GM18870 (cell line): Measurements from ENCODE around the gene LHX4.
A peak's percentile ranks its signal among the peaks of the same experiment; 100 is the strongest.

Source experiments
- ATAC-seq: cut with Tn5 transposase; IDR thresholded peaks from one replicate; pipeline ENCODE4 v1.9.1; 2021; ENCODE audit warnings: moderate library complexity; ENCODE audit not compliant: unreplicated experiment

Gene LHX4

DNA sequence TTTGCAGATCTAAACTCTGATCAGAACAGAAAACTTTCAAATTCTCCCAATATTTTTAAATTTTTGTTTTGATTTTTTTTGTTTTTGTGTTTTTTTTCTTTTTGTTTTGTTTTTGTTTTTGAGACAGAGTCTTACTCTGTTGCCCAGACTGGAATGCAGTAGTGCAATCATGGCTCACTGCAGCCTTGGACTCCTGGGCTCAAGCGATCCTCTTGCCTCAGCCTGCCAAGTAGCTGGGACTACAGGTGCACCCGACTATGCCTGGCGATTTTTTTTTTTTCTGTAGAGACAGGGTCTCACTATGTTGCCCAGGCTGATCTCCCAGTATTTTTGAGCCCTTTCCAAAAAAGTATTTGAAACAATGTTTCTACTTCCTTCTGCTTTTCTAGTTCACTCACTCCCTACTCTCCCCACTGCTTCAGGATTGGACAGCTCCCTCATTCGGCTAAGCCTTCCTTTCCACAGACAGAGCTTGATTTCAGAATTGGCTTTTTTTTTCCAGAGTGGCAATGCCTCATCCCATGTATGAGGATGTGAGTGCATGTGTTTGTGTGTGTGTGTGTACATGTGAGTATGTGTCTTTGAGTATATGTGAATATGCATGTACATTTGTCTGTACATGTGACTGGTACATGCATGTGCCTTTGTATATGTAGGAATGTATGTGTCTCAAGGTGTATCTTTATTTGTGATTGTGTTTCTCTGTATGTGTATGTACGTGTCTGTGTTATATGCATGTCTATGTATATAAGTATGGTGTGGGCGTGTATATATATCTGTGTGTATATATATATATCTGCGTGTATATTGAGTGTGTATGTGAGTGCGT is 11.9 kb downstream of the LHX4 start:
- no peak for ATAC-seq

DNA sequence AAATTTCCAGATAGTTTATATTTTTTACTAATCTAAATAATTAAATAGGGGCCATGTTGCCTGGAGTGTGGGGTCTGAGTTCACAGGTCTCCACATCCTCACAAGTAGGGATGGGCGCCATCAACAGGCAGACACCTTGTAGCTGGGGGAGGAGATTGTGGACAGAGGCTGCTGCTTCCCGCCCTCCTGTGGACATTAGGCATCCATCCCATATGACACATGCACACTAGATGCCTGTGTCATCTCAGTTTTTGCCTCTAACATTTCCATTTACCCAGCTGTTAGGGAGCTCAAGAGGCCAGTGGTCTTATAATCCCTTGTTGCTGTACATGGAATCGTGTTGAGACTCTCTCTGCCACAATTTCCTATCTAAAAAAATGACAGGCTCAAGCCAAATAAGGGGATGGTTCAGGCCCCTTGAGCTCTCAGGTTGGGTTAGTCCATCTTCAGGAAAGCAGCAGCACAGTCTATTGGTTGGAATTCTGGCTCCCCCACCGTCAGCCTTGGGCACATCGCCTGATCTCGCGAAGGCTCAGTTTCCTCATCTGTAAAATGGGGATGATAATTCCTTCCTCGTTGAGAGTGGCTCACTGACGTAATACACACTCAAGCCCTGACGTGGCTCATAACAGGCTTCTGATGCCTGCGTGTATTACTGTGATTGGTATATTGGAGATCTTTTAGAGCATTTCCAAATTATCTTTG is 13.6 kb downstream of the LHX4 start:
- no peak for ATAC-seq

DNA sequence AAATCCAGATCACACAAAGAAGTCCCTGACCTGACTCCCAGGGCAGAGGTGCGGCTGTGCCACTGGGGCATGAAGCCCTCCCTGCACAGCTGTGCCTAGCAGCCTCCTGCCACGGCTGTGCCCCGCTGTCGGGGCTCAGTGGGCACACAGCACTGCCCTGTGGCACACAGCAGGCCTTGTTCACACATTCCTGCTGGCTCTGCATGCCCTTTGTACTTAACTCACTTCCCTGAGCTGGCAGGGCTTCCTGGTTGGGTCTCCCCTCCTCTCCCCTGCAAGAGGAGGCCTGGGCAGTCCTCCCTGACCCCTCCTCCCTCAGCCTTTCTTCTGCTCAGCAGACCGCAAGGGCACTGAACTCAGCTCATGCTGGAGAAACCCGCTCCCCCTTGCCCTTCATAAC is 14.8 kb downstream of the LHX4 start:
- ATAC-seq = no peak

DNA sequence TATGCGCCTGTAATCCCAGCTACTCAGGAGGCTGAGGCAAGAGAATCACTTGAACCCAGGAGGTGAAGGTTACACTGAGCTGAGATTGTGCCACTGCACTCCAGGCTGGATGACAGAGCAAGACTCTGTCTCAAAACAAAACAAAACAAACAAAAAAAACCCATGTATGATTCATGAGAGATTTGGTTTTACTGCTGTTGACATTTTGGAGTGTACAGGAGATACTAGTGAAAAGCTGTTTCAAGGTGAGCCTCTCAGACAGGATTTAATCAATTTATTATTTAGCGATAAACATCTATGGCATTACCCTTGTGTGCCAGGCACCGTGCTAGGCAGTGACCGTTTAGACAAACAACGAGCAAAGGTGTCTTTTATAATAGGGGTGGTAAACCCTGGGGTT is 16.5 kb downstream of the LHX4 start:
- no peak for ATAC-seq

DNA sequence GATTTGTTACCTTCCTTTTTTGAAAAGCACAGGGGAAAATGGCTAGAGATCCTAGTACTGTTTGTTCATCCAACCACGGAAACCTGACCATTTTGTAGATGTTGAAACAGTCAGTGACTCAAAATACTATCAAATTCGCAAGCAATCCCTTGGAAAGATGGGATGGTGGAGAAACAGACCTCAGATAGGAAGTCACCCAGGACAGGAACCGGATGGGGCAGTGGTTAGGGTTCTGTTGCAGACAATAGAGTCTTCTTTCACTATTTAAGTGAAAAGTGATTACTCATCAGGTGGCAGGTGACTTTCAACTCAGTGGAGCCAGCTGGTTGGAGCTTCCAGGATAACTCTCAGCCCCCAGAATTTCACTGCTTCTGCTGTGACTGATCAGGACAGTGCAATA is 17.0 kb downstream of the LHX4 start:
- ATAC-seq = no peak

DNA sequence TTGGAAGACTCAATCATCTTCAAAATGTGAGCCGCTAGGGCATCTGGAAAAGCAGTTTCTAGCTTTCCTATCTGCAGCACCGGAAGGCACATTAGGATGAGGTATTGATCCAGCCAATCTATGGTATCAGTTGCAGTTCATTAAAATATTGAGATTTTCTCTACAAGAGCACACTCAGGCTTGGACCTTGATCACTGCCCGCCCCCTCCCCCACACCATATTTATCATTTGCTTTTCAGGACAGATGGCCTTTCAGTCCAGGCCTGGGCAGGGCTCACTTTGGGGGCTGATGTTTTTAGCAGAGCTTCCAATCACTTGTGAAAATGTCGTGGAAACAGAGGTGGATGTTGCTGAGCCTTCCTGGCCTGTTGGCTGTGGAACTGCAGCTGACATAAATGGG is 17.5 kb downstream of the LHX4 start:
- ATAC-seq = no peak

DNA sequence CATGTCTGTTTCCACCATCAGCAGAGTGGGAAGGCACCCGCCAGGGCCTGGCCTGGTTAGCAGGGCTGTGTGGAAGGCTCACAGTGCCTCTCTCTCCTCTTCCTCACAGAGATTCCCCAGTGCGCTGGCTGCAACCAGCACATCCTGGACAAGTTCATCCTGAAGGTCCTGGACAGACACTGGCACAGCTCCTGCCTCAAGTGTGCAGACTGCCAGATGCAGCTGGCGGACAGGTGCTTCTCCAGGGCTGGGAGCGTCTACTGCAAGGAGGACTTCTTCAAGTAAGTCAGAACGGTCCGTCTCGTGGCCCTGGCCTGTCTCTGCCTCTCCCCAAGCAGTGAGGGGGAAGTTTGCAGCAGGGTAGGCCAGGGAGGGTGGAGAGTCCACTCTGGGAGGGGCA is 18.1 kb downstream of the LHX4 start:
- ATAC-seq = no peak

DNA sequence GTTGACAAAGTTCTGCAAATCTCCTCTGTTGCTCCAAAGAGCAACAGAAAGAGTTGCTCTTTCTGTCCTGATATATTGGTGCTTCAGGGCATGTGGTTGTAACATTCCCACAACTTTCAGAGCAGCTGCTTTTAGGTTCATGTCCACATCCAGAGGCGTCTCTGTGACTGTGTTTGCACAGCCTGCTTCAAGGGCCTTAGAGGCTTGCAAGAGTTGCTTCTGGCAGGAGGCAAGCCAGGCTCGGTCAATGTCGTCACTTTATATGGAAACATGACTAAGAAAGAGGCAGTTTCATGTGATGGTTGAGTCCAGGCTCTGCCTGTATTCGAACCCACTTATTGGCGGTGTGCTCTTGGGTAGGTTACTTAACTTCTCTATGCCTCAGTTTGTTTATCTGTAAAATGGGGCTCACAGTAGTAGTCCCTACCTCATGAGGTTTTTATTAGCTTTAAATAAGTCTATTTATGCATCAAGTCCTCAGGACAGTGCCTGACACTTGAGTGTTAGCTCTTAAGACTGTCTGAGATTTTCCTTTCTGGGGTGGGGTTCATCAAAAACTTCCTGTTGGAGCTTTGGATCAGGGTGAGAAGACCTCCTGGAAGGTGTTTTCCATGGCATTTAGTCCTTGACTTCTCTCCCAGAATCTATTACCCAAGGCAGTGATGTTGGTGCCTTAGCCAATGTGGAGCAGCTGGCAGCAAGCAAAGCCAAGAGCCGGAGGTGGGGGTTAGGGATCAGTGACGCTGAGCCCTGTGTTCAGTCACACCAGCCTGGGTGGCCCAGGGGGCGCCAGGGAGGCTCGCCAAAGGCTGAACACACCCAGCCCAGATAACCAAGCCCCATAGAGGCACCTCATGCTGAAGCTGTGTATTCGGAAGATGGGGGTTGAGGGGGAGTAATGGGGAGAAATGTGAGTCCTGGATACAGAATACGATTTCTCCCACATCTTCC is 18.9 kb downstream of the LHX4 start:
- ATAC-seq = no peak

DNA sequence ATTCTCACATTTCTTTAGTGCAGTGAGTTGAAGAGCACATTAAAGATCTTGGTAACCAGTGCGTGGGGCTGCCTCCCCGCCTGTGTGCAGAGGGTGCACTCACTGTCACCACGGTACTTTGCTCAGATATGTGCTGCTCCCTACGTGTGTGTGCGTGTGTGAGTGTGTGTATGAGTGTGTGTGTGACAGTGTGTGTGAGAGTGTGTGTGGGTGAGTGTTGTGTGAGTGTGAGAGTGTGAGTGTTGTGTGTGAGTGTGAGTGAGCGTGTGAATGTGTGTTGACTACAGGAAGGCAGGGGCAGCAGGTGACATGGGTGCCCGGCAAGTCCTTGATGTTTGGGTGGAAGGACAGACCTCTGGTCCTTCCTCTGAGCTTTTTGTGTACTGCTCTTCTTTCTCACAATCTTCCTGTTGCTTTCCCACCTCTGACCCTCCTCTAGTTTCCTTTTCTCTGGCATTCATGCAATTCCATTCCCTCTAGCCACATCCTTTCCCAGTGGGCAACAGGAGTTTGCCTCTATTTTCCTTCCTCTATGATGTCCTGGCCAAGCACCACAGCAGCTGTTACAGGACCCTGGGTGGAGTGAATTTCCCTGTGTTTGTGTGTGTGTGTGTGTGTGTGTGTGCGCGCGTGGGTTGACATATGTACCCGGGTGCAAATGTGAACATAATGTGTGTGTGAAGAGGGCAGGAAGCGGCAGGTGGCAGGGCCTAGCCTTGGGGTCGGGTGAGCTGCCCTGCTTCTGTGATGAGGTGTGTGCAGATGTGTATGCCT is 19.8 kb downstream of the LHX4 start:
- no peak for ATAC-seq

DNA sequence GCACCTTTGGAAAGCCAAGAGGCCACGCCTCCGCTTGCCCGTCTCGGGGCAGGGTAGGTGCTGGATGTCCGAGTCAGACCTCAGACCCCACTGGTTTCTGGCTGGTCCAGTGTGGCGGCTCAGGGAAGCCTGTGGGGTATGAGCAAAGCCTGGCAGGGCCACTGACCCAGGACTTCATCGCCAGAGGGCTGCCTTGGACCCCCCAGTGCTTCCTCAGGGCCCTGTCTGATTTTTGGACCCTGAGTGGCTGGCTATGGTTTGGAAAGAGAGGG is 20.4 kb downstream of the LHX4 start:
- no peak for ATAC-seq

DNA sequence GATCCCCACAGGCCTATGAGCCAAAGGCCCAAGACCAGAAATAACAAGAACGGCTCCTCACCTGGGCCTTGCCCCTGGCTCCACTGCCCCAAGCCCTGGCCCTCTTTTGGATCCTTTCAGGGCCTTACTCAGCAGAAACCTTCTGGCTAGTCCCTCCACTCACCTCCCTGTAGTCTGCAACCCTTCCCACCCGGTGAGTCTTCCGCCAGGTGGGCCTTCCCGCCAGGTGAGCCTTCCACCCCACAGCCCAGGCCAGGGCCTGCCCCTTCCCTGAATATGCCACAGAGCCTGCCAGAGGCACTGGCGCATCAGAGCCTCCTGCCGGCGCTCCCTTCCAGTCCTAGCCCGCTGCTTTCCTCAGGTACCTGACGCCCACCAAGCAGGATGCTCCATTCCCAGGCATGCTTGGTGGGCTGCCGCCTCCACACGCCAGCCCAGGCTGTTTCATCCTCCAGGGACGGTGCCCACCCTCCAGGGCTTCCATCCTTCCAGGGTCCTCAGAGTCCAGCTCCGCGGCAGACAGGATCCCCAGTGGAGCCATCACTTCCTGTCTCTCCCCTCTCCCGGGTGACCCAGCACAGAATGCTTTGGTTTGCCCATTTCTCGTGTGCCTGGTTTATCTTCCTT is 20.9 kb downstream of the LHX4 start:
- no peak for ATAC-seq

DNA sequence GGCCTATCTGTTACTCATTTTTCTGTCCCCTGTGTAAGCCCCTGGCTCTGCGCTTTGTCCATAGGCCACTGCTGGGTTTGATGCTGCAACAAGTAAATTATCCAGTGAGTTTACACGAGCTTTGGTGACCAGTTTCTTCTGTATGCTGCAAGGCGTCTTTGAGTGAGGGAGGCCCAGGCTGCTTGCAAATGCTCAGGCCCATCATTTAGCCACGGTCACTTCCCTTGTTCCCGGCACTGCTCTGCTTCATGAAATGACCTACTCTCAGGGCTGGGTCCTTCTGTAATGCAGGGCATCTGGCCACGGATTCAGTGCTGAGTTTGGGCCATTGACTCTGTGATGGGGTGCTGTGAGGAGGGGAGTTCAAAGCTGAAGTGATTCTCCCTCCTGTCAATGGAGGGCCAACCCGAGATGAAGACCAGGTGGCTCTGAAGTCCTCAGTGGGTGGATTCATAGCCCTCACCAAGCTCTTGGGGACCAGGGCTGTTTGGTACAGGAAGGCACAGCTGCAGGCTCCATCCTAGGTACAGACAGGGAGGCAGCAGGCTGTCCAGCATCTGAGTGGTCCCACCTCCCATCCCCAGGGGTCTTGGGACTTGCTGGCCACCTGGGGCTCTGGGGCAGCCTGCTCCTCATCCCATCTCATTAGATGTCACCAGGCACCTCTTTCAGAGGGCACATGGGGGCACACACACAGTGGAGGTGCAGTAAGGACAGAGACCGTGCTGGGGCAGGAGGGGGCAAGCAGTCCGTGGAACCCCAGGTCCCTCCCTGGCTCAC is 21.7 kb downstream of the LHX4 start:
- ATAC-seq = no peak

DNA sequence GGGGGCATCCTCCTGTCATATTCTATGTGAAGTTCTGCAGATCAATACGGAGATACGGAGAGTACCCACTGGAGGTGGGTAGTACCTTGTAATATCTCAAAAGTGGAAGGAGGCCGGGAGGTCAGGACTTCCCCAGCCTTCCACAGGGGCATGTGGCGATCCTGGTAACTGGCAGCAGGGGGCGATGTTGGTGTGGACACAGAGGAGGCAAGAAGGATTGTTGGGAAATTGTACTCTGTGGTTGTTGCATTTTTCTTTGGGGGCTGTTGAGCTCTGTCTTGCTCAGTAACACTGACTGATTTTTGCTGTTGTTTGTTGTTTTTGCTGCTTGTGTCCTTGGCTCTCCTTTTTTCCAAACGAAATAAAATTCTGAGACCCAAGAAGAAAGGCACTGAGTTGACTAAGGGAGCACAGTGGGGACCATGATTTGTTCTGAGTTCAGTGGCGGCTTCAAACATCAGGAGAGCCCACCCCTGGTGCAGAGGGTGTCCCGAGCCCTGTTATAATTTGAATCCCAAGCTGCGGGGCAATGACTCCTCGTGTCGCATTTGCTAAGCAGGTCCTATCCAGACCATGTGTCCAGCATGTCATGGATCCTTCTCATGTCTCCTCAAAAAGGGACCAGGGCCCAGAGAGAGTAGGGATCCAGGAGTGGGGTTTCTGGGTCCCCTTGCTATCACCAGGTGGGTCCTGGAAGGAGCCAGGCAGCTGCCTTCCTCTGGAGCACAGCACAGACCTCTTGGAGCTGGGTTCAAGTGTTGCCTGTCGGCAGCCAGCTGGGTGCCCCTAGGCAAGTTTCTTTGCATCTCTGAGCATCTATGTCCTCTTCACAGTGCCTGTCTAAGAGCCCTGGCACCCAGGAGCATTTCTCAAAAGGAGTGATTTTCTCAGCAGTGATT is 22.8 kb downstream of the LHX4 start:
- ATAC-seq = peak; percentile 58

DNA sequence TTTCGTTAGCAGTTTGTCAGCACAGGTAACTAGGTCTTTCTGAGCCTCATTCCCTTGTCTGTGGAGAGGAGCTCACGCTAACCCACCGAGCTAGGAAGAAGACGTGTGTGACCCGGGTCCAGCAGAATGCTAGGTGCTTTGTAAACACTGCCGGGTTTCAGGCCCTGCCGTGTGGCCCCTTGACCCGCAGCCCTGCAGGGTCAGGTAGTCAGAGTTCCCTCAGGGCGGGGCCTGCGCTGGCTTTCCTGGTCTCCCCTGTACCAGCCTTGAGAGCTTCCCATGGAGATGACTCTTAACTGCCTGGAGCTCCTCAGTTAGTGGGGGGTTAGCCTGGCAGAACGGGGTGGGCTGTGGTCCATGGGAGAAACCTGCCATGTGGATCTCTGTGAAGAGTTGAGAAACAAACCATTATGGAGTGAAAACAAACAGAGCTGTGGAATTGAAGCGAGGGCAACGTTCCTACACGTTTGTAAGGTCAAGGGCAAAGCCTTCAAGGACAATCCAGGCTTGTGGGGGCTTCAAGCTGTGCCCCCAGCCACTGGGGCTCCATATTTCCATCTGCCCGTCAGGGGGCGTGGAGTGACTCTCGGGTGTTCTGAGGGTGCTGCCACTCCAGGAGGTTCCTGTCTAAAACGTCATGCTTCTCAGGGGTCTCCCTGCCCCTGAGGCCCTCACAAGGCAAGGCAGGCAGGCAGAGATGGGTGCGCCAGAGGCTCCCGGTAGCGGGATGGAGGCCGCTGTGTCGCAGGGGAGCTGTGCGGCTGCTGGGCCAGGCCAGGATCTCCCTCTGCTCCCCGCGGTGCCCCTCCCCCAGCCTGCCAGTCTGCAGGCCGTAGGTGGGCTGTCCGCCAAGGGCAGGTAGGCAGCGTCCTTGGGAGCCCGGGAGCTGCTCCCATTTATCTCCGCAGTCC is 23.8 kb downstream of the LHX4 start:
- ATAC-seq = no peak

DNA sequence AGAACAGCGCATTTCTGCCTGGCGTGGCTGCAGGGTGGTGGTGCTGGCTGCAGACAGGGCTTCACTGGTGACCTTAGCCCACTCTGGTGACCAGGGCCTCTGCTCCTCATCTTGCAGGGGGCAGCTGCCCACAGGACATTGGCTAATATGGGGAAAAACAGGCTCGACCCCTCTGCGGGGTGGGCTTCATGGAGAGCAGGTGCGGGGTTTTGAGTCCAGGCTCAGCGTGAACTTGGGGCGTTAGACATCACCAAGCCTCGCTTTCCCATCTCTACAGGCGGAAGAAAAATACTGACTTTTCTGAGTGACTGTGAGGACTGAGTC is 24.4 kb downstream of the LHX4 start:
- no peak for ATAC-seq

DNA sequence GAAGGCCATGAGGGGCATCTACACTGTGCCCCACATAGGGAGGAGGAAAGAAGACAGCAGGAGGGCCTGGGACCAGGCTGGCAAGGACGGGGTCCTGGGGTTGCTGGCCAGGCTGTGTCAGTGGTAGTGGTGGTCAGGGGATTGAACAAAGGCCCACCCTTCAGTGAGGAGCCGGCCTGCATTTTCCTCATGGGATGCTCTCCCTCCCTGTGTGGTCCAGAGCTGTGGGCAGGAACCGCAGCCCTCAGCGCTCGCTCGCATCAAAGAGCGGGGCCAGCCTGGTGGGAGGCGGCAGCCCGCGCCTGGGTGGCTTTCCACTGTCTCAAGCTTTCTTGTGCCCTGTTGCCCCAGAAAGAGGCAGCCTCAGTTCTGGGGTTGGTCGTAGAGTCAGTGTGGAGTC is 24.8 kb downstream of the LHX4 start:
- no peak for ATAC-seq

DNA sequence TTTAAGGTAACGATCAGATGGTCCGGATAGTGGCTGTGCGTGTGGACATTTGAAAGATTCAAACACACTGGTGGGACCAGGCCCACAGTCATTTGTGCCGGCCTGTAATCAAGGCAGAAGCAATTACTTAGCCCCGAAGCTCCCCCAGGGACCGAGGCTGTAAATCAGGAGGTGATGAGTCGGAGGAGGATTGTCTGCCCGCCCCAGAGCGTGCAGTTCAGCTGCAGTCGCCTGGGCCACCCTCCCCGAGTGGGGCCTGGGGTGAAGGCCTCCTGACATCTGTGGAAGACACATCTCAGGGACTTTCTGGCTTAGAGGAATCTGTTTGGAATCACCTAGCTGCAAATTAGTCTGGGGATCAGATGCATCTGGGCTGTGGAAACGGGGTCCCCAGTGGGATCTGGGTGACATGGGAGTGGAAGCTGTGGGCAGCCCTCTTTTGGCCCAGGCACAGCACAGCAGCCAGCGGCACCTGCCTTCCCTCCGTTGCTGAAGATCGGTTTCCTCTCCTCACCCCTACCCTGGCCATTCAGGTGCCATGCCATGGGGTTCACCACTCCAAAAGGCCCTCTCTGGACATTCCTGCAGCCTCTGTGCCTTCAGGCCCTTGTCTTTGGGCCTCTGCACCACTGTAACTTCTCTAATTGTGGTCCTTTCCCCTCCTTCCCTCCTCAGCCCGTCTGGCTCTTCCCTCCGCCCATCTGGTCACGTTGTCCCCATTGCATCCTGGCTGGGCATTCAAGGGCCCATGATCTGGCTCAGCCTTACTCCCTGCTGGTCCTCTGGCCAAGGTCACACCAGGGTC is 25.7 kb downstream of the LHX4 start:
- no peak for ATAC-seq
